Stimulated activated CD8-positive, alpha-beta memory T cell treated with anti-CD3 and anti-CD28 coated beads, Interleukin-12 subunit alpha, Interleukin-12 subunit beta, amount 100 ng/mL, for 24 hours (primary cell): Measurements from ENCODE around the gene EPHB2.

ENCODE experiments used
- DNase-seq: peaks from one replicate; pipeline ENCODE4 v3.0.0-alpha.2; 2020; ENCODE audit errors: extremely low read depth

Gene EPHB2

DNA sequence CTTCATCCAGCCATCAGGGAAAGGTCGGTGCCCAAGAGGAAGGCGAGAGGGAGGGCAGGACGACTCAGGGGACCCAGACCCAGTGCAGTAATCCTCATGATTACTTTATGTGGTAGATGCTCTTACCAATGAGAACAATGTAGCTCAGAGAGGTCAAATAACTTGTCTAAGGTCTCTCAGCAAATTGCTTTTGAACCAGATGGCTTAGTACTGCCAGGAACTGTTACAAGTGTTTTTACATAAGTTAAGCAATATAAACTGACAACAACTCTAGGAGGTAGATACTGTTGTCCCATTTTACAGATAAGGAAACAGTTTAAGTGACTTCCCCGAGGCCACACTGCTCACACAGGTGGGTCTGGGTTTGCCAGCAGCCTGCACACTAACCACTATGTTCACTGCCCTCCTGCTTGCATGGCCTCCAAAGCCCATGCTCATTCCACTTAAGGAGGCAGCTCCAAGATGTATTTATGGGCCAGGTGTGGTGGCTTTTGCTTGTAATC is 150.3 kb downstream of the EPHB2 start:
- no peak for DNase-seq

DNA sequence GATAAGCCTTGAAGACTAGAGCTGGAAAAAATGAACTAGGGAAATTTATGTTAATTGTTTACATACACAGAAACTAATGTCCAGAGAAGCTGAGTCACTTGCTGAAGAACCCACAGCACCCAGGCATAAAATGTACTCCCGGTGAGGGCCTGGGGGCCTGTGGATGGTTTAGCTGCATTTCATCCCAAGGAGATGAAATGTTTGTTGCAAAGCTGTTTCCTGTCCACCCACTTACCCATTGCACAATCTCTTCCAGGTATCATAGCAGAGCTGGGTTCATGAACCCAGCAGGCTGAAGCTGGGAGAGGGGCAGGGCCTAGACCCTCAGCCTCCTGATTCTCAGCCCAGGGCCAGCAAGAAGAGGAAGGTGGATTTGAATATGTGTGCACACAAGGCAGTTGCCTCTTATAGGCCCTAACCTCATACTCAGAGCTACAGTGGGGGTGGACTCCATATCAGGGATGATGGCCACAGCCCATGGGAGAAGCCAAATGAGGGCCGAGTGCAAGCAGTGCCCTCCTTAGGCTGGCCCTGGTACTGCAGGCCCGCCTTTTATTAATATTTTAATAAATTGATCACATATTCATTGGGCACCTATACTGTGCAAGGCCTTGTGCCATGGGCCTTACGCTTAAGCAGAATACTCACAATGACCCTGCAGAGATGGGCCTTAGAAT is 151.3 kb downstream of the EPHB2 start:
- DNase-seq: no peak

- DNase-seq: no peak
Observed at GRCh38 chr1:22862752-22863151, 152.1 kb downstream of the EPHB2 start.

DNA sequence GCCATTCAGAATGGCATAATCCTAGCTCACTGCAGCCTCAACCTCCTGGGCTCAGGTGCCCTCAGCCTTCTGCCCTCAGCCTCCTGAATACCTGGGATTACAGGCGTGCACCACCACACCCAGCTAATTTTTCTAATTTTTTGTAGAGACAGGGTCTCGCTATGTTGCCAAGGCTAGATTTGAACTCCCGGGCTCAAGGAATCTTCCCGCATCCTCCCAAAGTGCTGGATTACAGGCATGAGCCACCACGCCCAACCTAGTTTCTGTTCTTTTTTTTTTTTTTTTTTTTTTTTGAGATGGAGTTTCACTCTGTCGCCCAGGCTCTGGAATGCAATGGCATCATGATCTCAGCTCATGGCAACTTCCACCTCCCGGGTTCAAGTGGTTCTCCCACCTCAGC is 153.1 kb downstream of the EPHB2 start:
- no peak for DNase-seq

- DNase-seq: no peak
Observed at GRCh38 chr1:22864886-22865285, 154.2 kb downstream of the EPHB2 start.

DNA sequence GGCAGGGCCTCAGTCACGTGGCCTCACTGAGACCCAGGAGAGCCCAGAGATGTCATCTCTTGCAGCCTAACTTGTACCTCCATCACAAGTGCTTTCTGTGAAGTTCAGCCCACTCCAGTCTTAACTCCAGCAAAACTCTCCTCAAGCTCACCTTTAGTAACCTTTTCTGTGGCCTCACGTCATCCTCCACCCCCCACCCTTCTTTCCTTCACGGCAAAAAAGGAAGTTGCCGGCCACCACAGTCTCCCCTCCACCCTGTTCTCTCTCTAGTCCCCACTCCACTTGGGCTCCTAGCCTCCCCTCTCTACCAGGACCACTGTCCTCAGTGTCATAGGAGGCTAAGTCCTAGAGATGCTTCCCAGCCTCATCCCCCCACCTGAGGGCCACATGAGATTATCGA is 155.1 kb downstream of the EPHB2 start:
- DNase-seq: no peak

GRCh38 chr1:22866868-22867267 is 156.2 kb downstream of the EPHB2 start:
- no peak for DNase-seq

DNA sequence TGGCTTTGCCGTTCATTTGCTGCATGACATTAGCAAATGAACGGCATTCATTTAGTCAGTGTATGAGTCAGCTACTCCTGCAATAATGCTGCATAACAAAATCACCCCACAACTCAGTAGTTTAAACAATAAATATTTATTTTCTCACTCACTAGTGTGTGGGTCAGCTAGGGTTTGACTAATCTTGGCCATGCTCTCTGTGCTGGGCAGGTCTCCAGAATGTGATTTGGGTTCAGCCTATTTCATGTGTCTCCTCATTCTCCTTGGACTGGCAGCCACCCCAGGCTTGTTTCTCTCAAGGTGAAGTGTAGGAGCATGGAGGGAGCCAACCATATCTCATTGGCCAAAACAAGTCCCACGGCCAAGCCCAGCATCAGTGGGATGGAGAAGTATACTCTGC is 157.7 kb downstream of the EPHB2 start:
- no peak for DNase-seq

DNA sequence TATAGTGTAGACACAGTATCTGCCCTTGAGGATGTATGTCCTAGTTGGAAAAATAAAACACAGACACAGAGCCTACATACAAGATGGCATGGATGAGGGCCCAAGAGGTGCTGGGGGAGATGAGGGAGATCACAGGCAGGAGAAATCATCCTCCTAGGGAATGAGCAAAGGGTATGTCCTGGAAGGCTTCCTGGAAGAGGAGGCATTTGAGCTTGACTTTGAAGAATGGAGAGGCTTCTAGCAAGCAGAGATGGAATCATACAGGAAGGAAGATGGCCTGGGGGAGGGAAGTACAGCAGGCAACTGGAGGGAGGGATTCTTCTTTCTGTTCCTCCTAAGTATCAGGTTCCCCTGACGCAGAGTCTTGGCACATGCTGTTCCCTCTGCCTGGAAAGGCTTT is 158.7 kb downstream of the EPHB2 start:
- DNase-seq: no peak

DNA sequence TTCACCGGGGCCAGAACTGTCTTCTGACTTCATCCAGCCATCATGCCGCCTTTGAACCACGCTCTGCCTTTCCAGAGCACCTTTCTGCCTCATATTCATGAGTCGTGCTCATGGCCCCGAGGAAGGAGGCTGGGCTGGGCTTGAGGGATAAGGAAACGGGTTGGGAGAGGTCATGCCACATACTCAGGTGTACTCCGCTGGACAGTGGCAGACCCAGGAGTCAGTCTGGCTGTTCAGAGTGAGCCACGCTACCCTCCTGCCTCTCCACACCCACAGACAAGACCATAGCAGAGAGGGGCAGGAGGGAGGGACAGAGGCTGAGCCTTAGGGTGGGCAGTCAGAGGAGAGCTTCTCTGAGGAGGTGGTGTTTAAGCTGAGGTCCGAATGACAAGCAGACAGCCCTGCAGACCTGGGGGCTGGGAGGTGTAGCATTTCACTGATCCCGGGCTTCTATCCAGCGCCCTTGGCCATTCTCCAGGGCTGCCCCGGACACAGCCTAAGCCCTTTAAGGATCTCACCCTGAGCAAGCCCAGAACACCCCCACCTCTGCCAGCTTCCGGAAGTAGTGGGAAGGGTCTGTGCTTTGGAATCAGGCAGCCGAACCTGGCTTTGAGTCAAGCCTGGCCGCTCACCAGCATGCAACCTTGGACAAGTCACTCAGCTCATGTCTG is 159.7 kb downstream of the EPHB2 start:
- no peak for DNase-seq

- DNase-seq: no peak
Observed at GRCh38 chr1:22872981-22873664, 162.5 kb downstream of the EPHB2 start.

DNA sequence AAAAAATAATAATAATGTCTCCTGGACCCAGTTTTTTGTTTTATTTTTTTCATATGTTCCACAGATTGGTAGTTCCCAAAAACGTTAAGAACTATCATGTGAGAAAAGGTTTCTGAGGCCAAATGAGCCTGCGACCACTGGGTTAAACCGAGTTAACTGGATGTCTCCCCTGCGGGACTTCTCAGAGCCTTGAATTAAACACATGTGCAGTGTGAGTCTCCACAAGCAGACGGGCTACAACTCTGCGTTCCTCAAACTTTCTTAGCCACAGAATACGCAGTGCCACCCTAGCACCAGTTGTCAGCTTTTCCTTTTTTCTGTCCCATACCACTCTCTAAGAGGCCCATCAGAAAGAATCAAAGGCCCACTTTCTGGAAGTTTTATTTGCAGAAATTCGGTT is 164.1 kb downstream of the EPHB2 start:
- DNase-seq: no peak

GRCh38 chr1:22875241-22875640 is 164.6 kb downstream of the EPHB2 start:
- DNase-seq: no peak

- DNase-seq: no peak
Observed at GRCh38 chr1:22875841-22876240, 165.2 kb downstream of the EPHB2 start.

- no peak for DNase-seq
Observed at GRCh38 chr1:22876359-22877111, 165.9 kb downstream of the EPHB2 start.

DNA sequence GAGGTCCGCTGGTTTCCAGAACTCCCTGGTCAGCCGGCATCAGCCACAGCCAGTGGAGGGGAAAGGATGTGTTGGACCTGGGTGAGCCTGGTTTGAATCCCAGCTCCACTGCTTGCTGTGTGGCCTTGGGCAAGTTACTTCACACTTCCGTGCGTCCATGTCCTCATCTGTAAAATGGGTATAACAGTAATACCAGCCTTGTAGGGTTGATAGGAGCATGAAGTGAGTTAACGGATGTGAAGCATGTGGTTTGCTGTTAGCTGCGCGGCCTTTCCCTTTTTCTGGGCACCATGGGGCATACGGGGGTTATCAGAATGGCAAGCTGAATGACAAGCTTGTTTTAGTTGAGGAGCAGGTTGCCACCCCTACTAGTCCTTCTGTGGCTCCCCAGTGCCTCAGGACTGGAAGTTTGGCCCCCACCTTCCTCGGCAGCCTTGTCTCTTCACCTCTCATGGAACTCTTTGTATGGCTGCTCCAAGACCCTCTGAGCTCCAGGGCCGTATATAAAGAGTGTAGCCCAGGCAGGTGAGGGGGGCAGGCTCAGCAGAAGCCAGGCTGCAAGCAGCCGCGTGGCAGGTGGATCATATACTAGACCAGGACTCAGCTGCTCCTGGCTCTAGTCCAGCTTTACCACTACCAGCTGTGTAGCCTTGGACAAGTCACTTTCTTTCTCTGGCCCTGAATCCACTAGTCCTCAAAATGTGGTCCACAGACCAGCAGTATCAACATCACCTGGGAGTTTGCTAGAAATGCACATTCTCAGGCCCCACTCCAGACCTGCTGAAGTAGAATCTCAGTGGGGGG is 166.7 kb downstream of the EPHB2 start:
- no peak for DNase-seq

GRCh38 chr1:22877980-22878379 is 167.3 kb downstream of the EPHB2 start:
- no peak for DNase-seq

DNA sequence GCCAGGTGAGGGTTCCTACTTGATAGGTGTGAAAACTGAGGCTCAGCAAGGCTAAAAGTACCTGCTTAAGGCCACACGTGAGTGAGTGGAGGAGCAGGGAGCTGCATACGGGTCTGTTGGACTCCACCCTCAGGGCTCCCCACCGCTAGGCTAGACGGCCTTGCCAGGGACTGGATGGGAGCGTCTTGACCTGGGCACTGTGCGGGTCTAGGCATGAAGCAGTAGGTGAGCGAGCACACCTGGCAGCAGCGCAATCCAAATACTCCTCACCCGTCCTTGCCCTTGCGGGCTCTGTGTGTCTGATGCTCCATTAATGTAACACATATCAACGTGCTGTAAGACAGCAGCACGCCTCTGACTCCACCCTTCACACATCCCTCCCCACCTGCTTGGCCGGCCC is 168.0 kb downstream of the EPHB2 start:
- DNase-seq: no peak

- DNase-seq: no peak
Observed at GRCh38 chr1:22879445-22879844, 168.8 kb downstream of the EPHB2 start.

GRCh38 chr1:22880174-22880601 is 169.5 kb downstream of the EPHB2 start:
- no peak for DNase-seq

- no peak for DNase-seq
Observed at GRCh38 chr1:22883406-22883805, 172.8 kb downstream of the EPHB2 start.
